Measurements from ENCODE around the gene GALNT13. TPM values are rescaled to one million over a fixed set of nuclear protein-coding genes. Genes with fewer than 3 reads are reported as not detected.

The GALNT13 gene
- total RNA-seq, 2 experiments from 2014 or later, result 0.32 to 0.60 TPM

DNA sequence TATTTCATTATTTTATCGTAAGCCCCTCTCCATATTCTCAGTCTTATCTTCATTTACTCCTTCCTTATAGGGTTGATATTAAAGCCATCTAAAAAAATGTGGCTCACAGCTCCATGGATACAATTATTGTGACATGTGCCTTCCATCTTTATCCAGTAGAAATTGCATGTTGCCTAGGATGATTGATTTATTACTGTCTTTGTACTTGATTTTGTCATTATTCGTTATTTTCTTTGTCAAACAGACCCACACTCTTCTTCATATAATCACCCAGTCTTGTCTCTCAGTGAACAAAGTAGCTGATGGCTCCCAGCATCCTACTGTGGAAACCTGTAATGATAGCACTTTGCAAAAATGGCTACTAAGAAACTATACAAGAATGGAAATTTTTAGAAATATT is 574.6 kb downstream of the GALNT13 start:
- POLR2A ChIA-PET, result no interaction called here
- DNase-seq (no peak), ATAC-seq (no peak)
- Mint-ChIP-seq H3K27ac (no peak overlapping the region), H3K4me1 (ENCODE audit: low read depth) (no peaks in the 10 kb centered on the region), H3K9me3 (no peaks in the 10 kb centered on the region), H3K4me3 (no peak overlapping the region), H3K27me3 (no peaks in the 10 kb centered on the region), H3K36me3 (ENCODE audit: low read depth) (no peaks in the 10 kb centered on the region)
- CTCF ChIA-PET, result no interaction called here
- TF ChIP-seq, protein P1, sequence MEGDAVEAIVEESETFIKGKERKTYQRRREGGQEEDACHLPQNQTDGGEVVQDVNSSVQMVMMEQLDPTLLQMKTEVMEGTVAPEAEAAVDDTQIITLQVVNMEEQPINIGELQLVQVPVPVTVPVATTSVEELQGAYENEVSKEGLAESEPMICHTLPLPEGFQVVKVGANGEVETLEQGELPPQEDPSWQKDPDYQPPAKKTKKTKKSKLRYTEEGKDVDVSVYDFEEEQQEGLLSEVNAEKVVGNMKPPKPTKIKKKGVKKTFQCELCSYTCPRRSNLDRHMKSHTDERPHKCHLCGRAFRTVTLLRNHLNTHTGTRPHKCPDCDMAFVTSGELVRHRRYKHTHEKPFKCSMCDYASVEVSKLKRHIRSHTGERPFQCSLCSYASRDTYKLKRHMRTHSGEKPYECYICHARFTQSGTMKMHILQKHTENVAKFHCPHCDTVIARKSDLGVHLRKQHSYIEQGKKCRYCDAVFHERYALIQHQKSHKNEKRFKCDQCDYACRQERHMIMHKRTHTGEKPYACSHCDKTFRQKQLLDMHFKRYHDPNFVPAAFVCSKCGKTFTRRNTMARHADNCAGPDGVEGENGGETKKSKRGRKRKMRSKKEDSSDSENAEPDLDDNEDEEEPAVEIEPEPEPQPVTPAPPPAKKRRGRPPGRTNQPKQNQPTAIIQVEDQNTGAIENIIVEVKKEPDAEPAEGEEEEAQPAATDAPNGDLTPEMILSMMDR (IDR thresholded peaks at IDR 0.05), result no peak
- intact Hi-C loops (cut with micrococcal nuclease), result no loop called here

GRCh38 chr2:154447727-154448418 is 576.2 kb downstream of the GALNT13 start:
- POLR2A ChIA-PET, result no interaction called here
- no peaks in the 10 kb centered on the region for H3K27me3 Mint-ChIP-seq
- H3K4me1 Mint-ChIP-seq (ENCODE audit: low read depth), result no peaks in the 10 kb centered on the region
- DNase-seq (no peak), ATAC-seq (no peak)
- CTCF ChIA-PET, result no interaction called here
- TF ChIP-seq, protein P1 (IDR thresholded peaks at IDR 0.05), result no peak
- H3K27ac Mint-ChIP-seq, result no peak overlapping the region
- no peak overlapping the region for H3K4me3 Mint-ChIP-seq
- H3K9me3 Mint-ChIP-seq, result no peaks in the 10 kb centered on the region
- no peaks in the 10 kb centered on the region for H3K36me3 Mint-ChIP-seq (ENCODE audit: low read depth)
- intact Hi-C loops (cut with micrococcal nuclease), result no loop called here

GRCh38 chr2:154449951-154450658 is 578.4 kb downstream of the GALNT13 start:
- DNase-seq, result no peak
- ATAC-seq, result no peak
- TF ChIP-seq, protein P1 (IDR thresholded peaks at IDR 0.05), result no peak
- ChIA-PET POLR2A (no interaction called here), CTCF (no interaction called here)
- Mint-ChIP-seq H3K27ac (no peak overlapping the region), H3K36me3 (ENCODE audit: low read depth) (no peaks in the 10 kb centered on the region), H3K9me3 (no peaks in the 10 kb centered on the region), H3K4me1 (ENCODE audit: low read depth) (no peaks in the 10 kb centered on the region), H3K4me3 (no peak overlapping the region), H3K27me3 (no peaks in the 10 kb centered on the region)
- intact Hi-C loops (cut with micrococcal nuclease), result no loop called here

- Mint-ChIP-seq H3K4me3 (no peak overlapping the region), H3K4me1 (ENCODE audit: low read depth) (no peaks in the 10 kb centered on the region), H3K27me3 (no peaks in the 10 kb centered on the region), H3K36me3 (ENCODE audit: low read depth) (no peaks in the 10 kb centered on the region), H3K9me3 (no peaks in the 10 kb centered on the region), H3K27ac (no peak overlapping the region)
- no peak for ATAC-seq
- DNase-seq, result no peak
- intact Hi-C loops (cut with micrococcal nuclease), result no loop called here
- TF ChIP-seq, protein P1 (IDR thresholded peaks at IDR 0.05), result no peak
- ChIA-PET CTCF (interaction anchor here (1.2 kb wide), 1 partner anchor 8 kb away, joined by 4 read pairs; no protein-coding TSS in a partner anchor), POLR2A (no interaction called here)
Measured at GRCh38 chr2:154452471-154452870, 580.7 kb downstream of the GALNT13 start.

DNA sequence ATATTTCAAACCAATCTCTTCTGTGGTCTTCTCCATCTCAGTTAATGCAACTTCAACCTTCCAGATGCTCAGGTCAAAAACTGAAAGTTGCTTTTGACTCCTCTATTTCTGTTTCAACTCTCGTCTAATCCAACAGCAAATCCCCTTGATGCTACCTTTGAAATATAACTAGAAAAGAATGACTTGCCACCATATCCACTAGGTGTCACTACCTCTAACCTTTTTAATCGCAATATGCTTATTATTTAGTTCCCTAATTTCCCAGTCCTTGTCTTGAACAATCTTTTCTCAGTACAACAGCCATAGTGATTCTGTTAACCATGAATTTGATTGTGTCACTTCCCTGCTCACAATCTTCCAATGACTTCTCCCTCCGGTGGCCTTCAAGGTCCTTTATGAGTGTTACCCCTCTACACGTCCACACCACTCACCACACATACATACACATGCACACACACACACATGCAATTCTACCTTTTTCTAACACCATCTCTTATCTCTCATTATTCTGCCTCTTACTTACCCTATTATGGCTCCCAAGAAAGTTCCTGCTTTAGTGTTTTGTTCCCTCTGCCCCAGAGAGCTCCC is 581.3 kb downstream of the GALNT13 start:
- CTCF ChIA-PET, result interaction anchor here (0.6 kb wide), 1 partner anchor 775 kb away, joined by 3 read pairs; no protein-coding TSS in a partner anchor
- TF ChIP-seq, protein P1 (IDR thresholded peaks at IDR 0.05), result peak; percentile 27
- intact Hi-C loops (cut with micrococcal nuclease), result no loop called here
- H3K4me1 Mint-ChIP-seq (ENCODE audit: low read depth), result no peaks in the 10 kb centered on the region
- H3K4me3 Mint-ChIP-seq, result no peak overlapping the region
- no peaks in the 10 kb centered on the region for H3K9me3 Mint-ChIP-seq
- DNase-seq (no peak), ATAC-seq (peak; percentile 30)
- no peaks in the 10 kb centered on the region for H3K36me3 Mint-ChIP-seq (ENCODE audit: low read depth)
- H3K27ac Mint-ChIP-seq, result no peak overlapping the region
- no peaks in the 10 kb centered on the region for H3K27me3 Mint-ChIP-seq
- POLR2A ChIA-PET, result no interaction called here
